H1 (cell line): ENCODE results near the gene ANKH. TPM values are rescaled to one million over a fixed set of nuclear protein-coding genes. Genes with fewer than 3 reads are reported as not detected.

Experiments
- CTCF ChIA-PET: fragments of 300-600 bp; sonication (Branson Sonifier 250); formaldehyde crosslinking; loops from one replicate; lab custom pipeline; 2021; ENCODE audit not compliant: partially characterized antibody; lab: Charles Lee
- POLR2A ChIA-PET: fragments of 300-600 bp; sonication (Branson Sonifier 250); formaldehyde crosslinking; loops from one replicate; lab custom pipeline; 2021; ENCODE audit warnings: inconsistent platforms; ENCODE audit not compliant: partially characterized antibody; lab: Charles Lee
- DNase-seq, 2 experiments: peaks; one replicate each; pipeline versions ENCODE4 v3.0.0 to v3.0.0-alpha.2; 2010 to 2022; ENCODE audit warnings: low spot score in 2 of 2, low read depth in 1 of 2, mixed read lengths in 1 of 2
- FAIRE-seq: peaks from 2 replicates; lab custom pipeline; 2011; peaks lifted over from hg19 to GRCh38; lab: Jason Lieb, UNC
- H2AFZ ChIP-seq: 2 replicates; pipeline ENCODE4 v1.8.1; 2012; ENCODE audit warnings: low read length, inconsistent platforms
- H2AK5ac ChIP-seq: 2 replicates; pipeline ENCODE4 v1.6.1; 2013; ENCODE audit warnings: low read depth, low read length
- H2BK120ac ChIP-seq: replicated peaks from 2 replicates; pipeline ENCODE3; 2013; ENCODE audit warnings: low read depth, low read length, inconsistent platforms
- H2BK12ac ChIP-seq: 2 replicates; pipeline ENCODE4 v1.6.1; 2013; ENCODE audit warnings: low read depth, low read length
- H2BK15ac ChIP-seq: 2 replicates; pipeline ENCODE4 v1.6.1; 2013; ENCODE audit warnings: low read length
- H2BK20ac ChIP-seq: 2 replicates; pipeline ENCODE4 v1.6.1; 2013; ENCODE audit warnings: low read length
- H2BK5ac ChIP-seq: 2 replicates; pipeline ENCODE4 v1.6.1; 2013; ENCODE audit warnings: low read depth, low read length
- H3K14ac ChIP-seq: 2 replicates; pipeline ENCODE4 v1.6.1; 2013; ENCODE audit warnings: inconsistent platforms; ENCODE audit not compliant: insufficient read length
- H3K18ac ChIP-seq: 2 replicates; pipeline ENCODE4 v1.6.1; 2013; ENCODE audit warnings: low read length; ENCODE audit errors: extremely low read depth
- H3K23ac ChIP-seq: 2 replicates; pipeline ENCODE4 v1.6.1; 2013; ENCODE audit warnings: inconsistent platforms; ENCODE audit not compliant: insufficient read length
- H3K23me2 ChIP-seq: 2 replicates; pipeline ENCODE4 v1.6.1; 2013; ENCODE audit warnings: low read depth, low read length
- H3K27ac ChIP-seq: 2 replicates; pipeline ENCODE4 v1.6.1; 2011; ENCODE audit warnings: low read depth, low read length, inconsistent platforms
- H3K27me3 ChIP-seq, 4 experiments: replicated peaks in 1 of 4; 1 replicate in 1 of 4; 2 replicates in 3 of 4; pipeline versions ENCODE4 v1.6.1 to v1.8.1; 2011 to 2013; ENCODE audit warnings: low read length in 3 of 4, mild to moderate bottlenecking in 3 of 4, inconsistent platforms in 2 of 4, mixed read lengths in 2 of 4, moderate library complexity in 1 of 4; ENCODE audit not compliant: control insufficient read depth in 3 of 4, insufficient read depth in 3 of 4; ENCODE audit errors: extremely low read depth in 1 of 4
- H3K36me3 ChIP-seq, 4 experiments: 2 replicates each; pipeline versions ENCODE4 v1.6.1 to v1.8.1; 2011 to 2013; ENCODE audit warnings: mild to moderate bottlenecking in 4 of 4, low read length in 3 of 4, moderate library complexity in 2 of 4, control low read depth in 1 of 4, inconsistent platforms in 1 of 4; ENCODE audit not compliant: insufficient read depth in 4 of 4, control insufficient read depth in 2 of 4
- H3K4ac ChIP-seq: replicated peaks from 2 replicates; pipeline ENCODE3; 2013; ENCODE audit warnings: low read length, low read depth, mixed read lengths, inconsistent platforms; ENCODE audit not compliant: insufficient read length
- H3K4me1 ChIP-seq, 4 experiments: replicated peaks in 1 of 4; 1 replicate in 1 of 4; 2 replicates in 3 of 4; pipeline versions ENCODE4 v1.6.1 to v1.8.1; 2011 to 2013; ENCODE audit warnings: low read length in 3 of 4, inconsistent platforms in 2 of 4, mixed read lengths in 1 of 4; ENCODE audit not compliant: insufficient read depth in 4 of 4, control insufficient read depth in 3 of 4
- H3K4me2 ChIP-seq, 2 experiments: 2 replicates each; pipeline versions ENCODE4 v1.6.1 to v1.8.1; 2011 to 2013; ENCODE audit warnings: low read depth in 2 of 2, low read length in 2 of 2, control low read depth in 1 of 2, inconsistent platforms in 1 of 2, mild to moderate bottlenecking in 1 of 2; ENCODE audit not compliant: insufficient read depth in 1 of 2
- H3K4me3 ChIP-seq, 4 experiments: fragments of 200-600, 300-600 bp in 1 of 4; sonication (generic), shearing (Covaris generic), sonication (Bioruptor Twin) in 1 of 4; 2 replicates each; pipeline versions ENCODE4 v1.5.1 to v1.8.1; 2011 to 2016; ENCODE audit warnings: low read length in 4 of 4, low read depth in 3 of 4, control low read depth in 2 of 4, inconsistent platforms in 2 of 4, mild to moderate bottlenecking in 2 of 4, mixed read lengths in 1 of 4, moderate library complexity in 1 of 4; ENCODE audit not compliant: insufficient read depth in 2 of 4; ENCODE audit errors: extremely low read depth in 1 of 4
- H3K56ac ChIP-seq: replicated peaks from 2 replicates; pipeline ENCODE3; 2013; ENCODE audit warnings: low read depth, mild to moderate bottlenecking, mixed read lengths, low read length, inconsistent platforms; ENCODE audit not compliant: insufficient read length
- H3K79me1 ChIP-seq: 2 replicates; pipeline ENCODE4 v1.6.1; 2013; ENCODE audit warnings: low read depth, low read length, control low read depth
- H3K79me2 ChIP-seq, 2 experiments: 2 replicates each; pipeline versions ENCODE4 v1.6.1 to v1.8.1; 2012 to 2013; ENCODE audit warnings: low read length in 2 of 2, mild to moderate bottlenecking in 2 of 2, inconsistent platforms in 1 of 2; ENCODE audit not compliant: insufficient read depth in 2 of 2, control insufficient read depth in 1 of 2
- H3K9ac ChIP-seq, 4 experiments: replicated peaks in 1 of 4; 1 replicate in 1 of 4; 2 replicates in 3 of 4; pipeline versions ENCODE4 v1.6.1 to v1.8.1; 2011 to 2013; ENCODE audit warnings: low read depth in 3 of 4, low read length in 3 of 4, control low read depth in 2 of 4, mild to moderate bottlenecking in 2 of 4, moderate library complexity in 2 of 4, inconsistent platforms in 1 of 4; ENCODE audit errors: extremely low read depth in 1 of 4
- H3K9me3 ChIP-seq, 2 experiments: 2 replicates each; pipeline versions ENCODE4 v1.6.1 to v1.8.1; 2012 to 2013; ENCODE audit warnings: mild to moderate bottlenecking in 2 of 2, moderate library complexity in 2 of 2, control low read depth in 1 of 2, inconsistent platforms in 1 of 2, low read depth in 1 of 2, low read length in 1 of 2, mixed read lengths in 1 of 2; ENCODE audit not compliant: insufficient read depth in 2 of 2
- H4K20me1 ChIP-seq, 2 experiments: replicated peaks in 1 of 2; 2 replicates each; pipeline versions ENCODE3 to v1.8.1; 2011 to 2013; ENCODE audit warnings: inconsistent platforms in 2 of 2, low read length in 2 of 2, mild to moderate bottlenecking in 1 of 2; ENCODE audit not compliant: insufficient read depth in 2 of 2, control insufficient read depth in 1 of 2
- H4K5ac ChIP-seq: 2 replicates; pipeline ENCODE4 v1.6.1; 2013; ENCODE audit warnings: low read length, low read depth, mixed read lengths, inconsistent platforms; ENCODE audit not compliant: insufficient read length
- H4K8ac ChIP-seq: 2 replicates; pipeline ENCODE4 v1.8.0; 2013; ENCODE audit warnings: mild to moderate bottlenecking, moderate library complexity, low read length, inconsistent platforms; ENCODE audit not compliant: insufficient read depth; ENCODE audit errors: extremely low read depth
- H4K91ac ChIP-seq: replicated peaks from 2 replicates; pipeline ENCODE3; 2013; ENCODE audit warnings: low read length, mixed read lengths, inconsistent platforms; ENCODE audit not compliant: insufficient read length
- ASH2L ChIP-seq: fragments of 200-600, 300-600 bp; sonication (generic); IDR thresholded peaks from one replicate; pipeline ENCODE4 v1.7.1; 2017; ENCODE audit warnings: low read length
- CHD1 ChIP-seq: IDR thresholded peaks from 2 replicates; pipeline ENCODE4 v1.6.1; 2012; ENCODE audit warnings: low read depth, low read length, improper control_type of control experiment
- HDAC2 ChIP-seq, 2 experiments: fragments of 300-600 bp in 1 of 2; sonication (generic) in 1 of 2; IDR thresholded peaks; 2 replicates each; pipeline ENCODE4 v1.6.1; 2011 to 2012; ENCODE audit warnings: low read depth in 2 of 2, low read length in 2 of 2, mild to moderate bottlenecking in 2 of 2, moderate library complexity in 2 of 2, borderline replicate concordance in 1 of 2, inconsistent platforms in 1 of 2
- HDAC6 ChIP-seq: IDR thresholded peaks from one replicate; pipeline ENCODE4 v1.7.1; 2012; ENCODE audit warnings: low read depth, mild to moderate bottlenecking, inconsistent platforms, low read length, moderate library complexity
- NRF1 ChIP-seq: IDR thresholded peaks from 2 replicates; pipeline ENCODE4 v1.6.1; 2011; ENCODE audit warnings: mild to moderate bottlenecking, low read depth, low read length, improper control_type of control experiment
- RAD21 ChIP-seq, 2 experiments: IDR thresholded peaks in 1 of 2; conservative IDR thresholded peaks in 1 of 2; 2 replicates each; pipeline ENCODE4 v1.6.1; 2011; ENCODE audit warnings: low read depth in 2 of 2, low read length in 2 of 2, improper control_type of control experiment in 1 of 2, inconsistent platforms in 1 of 2, mild to moderate bottlenecking in 1 of 2, moderate library complexity in 1 of 2
- RFX5 ChIP-seq: IDR thresholded peaks from 2 replicates; pipeline ENCODE4 v1.6.1; 2011; ENCODE audit warnings: low read depth, low read length, improper control_type of control experiment, borderline replicate concordance
- RXRA ChIP-seq: IDR thresholded peaks from 2 replicates; pipeline ENCODE4 v1.6.1; 2011; ENCODE audit warnings: low read depth, mild to moderate bottlenecking, low read length, moderate library complexity; ENCODE audit not compliant: insufficient read depth
- SIRT6 ChIP-seq: IDR thresholded peaks from one replicate; pipeline ENCODE4 v1.7.1; 2012; ENCODE audit warnings: low read length, inconsistent platforms
- WGBS, 2 experiments: shearing (Covaris generic) in 1 of 2; methylation state at CpG; one replicate each; pipeline versions ENCODE4 v1.1.6 to v1.1.7; 2013 to 2015; ENCODE audit warnings: low lambda C conversion rate in 2 of 2, mixed read lengths in 2 of 2, inconsistent platforms in 1 of 2, low coverage in 1 of 2, missing lambda C conversion rate in 1 of 2; ENCODE audit not compliant: insufficient replicate concordance in 2 of 2, insufficient coverage in 1 of 2, insufficient read length in 1 of 2; ENCODE audit errors: extremely low coverage in 1 of 2, missing lambda C conversion rate in 1 of 2; 5-methylcytosine and 5-hydroxymethylcytosine counted together
- polyA plus RNA-seq, 7 experiments: library from polyadenylated mRNA; depleted of rRNA in 3 of 7; stranded (reverse) in 5 of 7; unstranded in 2 of 7; fragments of >200 nt in 5 of 7; fragments of 200-250 nt in 2 of 7; gene quantifications; 1 replicate in 5 of 7; 2 replicates in 1 of 7; 4 replicates in 1 of 7; pipeline versions ENCODE4 v1.2.1 to v1.2.3, GENCODE V29; 2011 to 2013; ENCODE audit warnings: missing spikeins in 2 of 7, mixed read lengths in 2 of 7
- total RNA-seq: library from RNA; stranded (reverse); fragmentation: NEBNext Ultra II Directional; extraction: Animal tissue kit (Norgen Biotek cat#: 25700); gene quantifications from 2 replicates; pipeline ENCODE4 v1.2.1, GENCODE V29; 2021
- TF ChIP-seq, protein P1 (sequence below), 3 experiments: IDR thresholded peaks; 1 replicate in 2 of 3; 2 replicates in 1 of 3; pipeline versions ENCODE4 v1.5.1 to v1.6.1; 2011; ENCODE audit warnings: low read length in 3 of 3, mild to moderate bottlenecking in 3 of 3, inconsistent platforms in 2 of 3, low read depth in 1 of 3, moderate library complexity in 1 of 3; ENCODE audit not compliant: insufficient read depth in 1 of 3; ENCODE audit errors: control extremely low read depth in 1 of 3
- TF ChIP-seq, protein P2 (sequence below): IDR thresholded peaks from 2 replicates; pipeline ENCODE4 v1.6.1; 2012; ENCODE audit warnings: inconsistent platforms

The ANKH gene
- total and polyA plus RNA-seq, 2 of the 8 experiments (the other 6 are each of a cell fraction or from before 2014, with no cell fraction given) = 5.3 to 13.0 TPM

DNA sequence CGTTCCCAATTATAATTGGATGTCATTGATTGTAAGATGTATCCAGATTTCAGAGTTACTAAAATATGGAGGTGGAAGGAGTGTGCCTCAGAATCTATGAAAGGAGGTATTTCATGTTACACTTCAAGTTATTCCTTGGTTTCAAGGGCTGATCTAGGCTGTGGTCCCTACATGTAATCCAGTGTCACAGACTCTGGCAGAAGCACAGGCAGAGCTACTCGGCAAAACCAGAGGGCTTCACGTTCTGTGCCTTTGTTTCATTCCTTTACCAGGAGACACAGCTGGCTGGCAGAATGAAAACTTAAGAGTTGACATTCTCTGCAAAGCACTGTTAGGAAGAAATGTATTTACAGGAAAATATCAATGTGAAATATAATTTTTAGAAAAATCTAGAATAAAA lies 99.6 kb downstream of the ANKH start:
- ChIA-PET CTCF (interaction anchor here (0.8 to 1.1 kb wide), 3 partner anchors 45 to 334 kb away, joined by 3 read pairs; no protein-coding TSS in a partner anchor), POLR2A (no interaction called here)
- Histone ChIP-seq H2AK5ac (no peak overlapping the region), H3K18ac (no peak overlapping the region), H3K27me3 (no peaks in the 10 kb centered on the region), H3K4me2 (no peak overlapping the region), H3K4ac (no peak overlapping the region), H3K4me1 (no peaks in the 10 kb centered on the region; a peak in 1 of 7 replicates), H4K8ac (no peak overlapping the region), H3K23ac (no peak overlapping the region), H3K36me3 (no peaks in the 10 kb centered on the region), H4K5ac (no peak overlapping the region), H3K23me2 (no peaks in the 10 kb centered on the region), H4K20me1 (no peaks in the 10 kb centered on the region), H2BK5ac (no peak overlapping the region), H2BK15ac (no peak overlapping the region), H2BK120ac (no peak overlapping the region), H3K4me3 (no peak overlapping the region), H4K91ac (no peak overlapping the region), H2BK12ac (no peak overlapping the region), H3K14ac (no peak overlapping the region), H2BK20ac (no peak overlapping the region), H3K56ac (no peak overlapping the region), H3K9me3 (no peaks in the 10 kb centered on the region), H3K79me1 (no peaks in the 10 kb centered on the region), H2AFZ (no peak overlapping the region), H3K79me2 (no peaks in the 10 kb centered on the region), H3K27ac (no peak overlapping the region), H3K9ac (no peak overlapping the region)
- 93% methylated on average over 3 of the region's 3 CpGs; no CpG with 5 or more reads in 1 of the 2 experiments for WGBS, 2 experiments
- FAIRE-seq (no peak), DNase-seq (no peak)
- TF ChIP-seq CHD1 (no peak), ASH2L (no peak), RFX5 (no peak), NRF1 (no peak), SIRT6 (no peak), HDAC2 (IDR thresholded peaks at IDR 0.05; ENCODE audit: borderline replicate concordance in 1 of 2, low read depth in 2 of 2, low read length in 2 of 2) (no peak), RAD21 (IDR thresholded peaks at IDR 0.05 in 1 of 2, conservative IDR thresholded peaks at IDR 0.05 in 1 of 2; ENCODE audit: low read depth in 2 of 2, low read length in 2 of 2) (no peak), RXRA (no peak), HDAC6 (no peak)
- TF ChIP-seq, protein P1, sequence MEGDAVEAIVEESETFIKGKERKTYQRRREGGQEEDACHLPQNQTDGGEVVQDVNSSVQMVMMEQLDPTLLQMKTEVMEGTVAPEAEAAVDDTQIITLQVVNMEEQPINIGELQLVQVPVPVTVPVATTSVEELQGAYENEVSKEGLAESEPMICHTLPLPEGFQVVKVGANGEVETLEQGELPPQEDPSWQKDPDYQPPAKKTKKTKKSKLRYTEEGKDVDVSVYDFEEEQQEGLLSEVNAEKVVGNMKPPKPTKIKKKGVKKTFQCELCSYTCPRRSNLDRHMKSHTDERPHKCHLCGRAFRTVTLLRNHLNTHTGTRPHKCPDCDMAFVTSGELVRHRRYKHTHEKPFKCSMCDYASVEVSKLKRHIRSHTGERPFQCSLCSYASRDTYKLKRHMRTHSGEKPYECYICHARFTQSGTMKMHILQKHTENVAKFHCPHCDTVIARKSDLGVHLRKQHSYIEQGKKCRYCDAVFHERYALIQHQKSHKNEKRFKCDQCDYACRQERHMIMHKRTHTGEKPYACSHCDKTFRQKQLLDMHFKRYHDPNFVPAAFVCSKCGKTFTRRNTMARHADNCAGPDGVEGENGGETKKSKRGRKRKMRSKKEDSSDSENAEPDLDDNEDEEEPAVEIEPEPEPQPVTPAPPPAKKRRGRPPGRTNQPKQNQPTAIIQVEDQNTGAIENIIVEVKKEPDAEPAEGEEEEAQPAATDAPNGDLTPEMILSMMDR (IDR thresholded peaks at IDR 0.05; ENCODE audit: control extremely low read depth in 1 of 3, insufficient read depth in 1 of 3, low read depth in 1 of 3, low read length in 3 of 3) = no peak
- TF ChIP-seq, protein P2, sequence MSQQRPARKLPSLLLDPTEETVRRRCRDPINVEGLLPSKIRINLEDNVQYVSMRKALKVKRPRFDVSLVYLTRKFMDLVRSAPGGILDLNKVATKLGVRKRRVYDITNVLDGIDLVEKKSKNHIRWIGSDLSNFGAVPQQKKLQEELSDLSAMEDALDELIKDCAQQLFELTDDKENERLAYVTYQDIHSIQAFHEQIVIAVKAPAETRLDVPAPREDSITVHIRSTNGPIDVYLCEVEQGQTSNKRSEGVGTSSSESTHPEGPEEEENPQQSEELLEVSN = no peak
